ENCODE measurements around the gene UTP25.
"Not testable (repeated sequence)": the region's sequence is repeated elsewhere in the genome, so short reads cannot be mapped to it uniquely, and the experiment has no call there.

UTP25 gene

GRCh38 chr1:209898271-209898670, 70.5 kb downstream of the UTP25 start:
- not testable (repeated sequence) for DNase-seq

GRCh38 chr1:209898851-209899250, 71.1 kb downstream of the UTP25 start:
- not testable (repeated sequence) for DNase-seq

- no peak for DNase-seq
Measured at GRCh38 chr1:209899948-209900347, 72.2 kb downstream of the UTP25 start.

- no peak for DNase-seq
Measured at GRCh38 chr1:209900734-209901133, 73.0 kb downstream of the UTP25 start.

- no peak for DNase-seq
Measured at GRCh38 chr1:209901211-209901610, 73.4 kb downstream of the UTP25 start.

GRCh38 chr1:209904774-209905173, 77.0 kb downstream of the UTP25 start:
- DNase-seq: not testable (repeated sequence)
